ENCODE measurements around the gene SYNGAP1.

DNA sequence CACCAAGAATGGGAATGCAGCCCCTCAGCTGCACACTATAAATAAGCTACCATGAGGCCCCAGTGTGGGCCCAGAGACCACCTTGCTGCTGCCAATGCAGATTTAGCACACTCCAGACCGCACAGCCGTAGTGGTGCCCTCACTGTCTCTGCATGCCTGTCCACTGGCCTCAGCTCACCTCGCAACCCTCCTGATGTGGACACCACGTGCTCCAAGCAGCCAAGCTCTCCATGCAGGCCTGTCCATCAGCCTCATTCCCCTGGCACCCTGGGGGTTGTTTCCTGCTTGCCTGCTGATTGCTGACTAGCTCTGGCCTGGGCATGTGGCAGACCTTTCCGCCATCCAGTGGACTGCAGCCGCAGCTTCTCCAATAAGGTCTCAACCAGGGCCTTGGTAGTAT, 70.8 kb downstream of the SYNGAP1 start:
- no peak for TF ChIP-seq CTCF (IDR thresholded peaks at IDR 0.05)
- TF ChIP-seq EZH2 (IDR thresholded peaks at IDR 0.05) = no peak
